Calu3 (cell line): ENCODE measurements around the gene P4HA3. TPM values are rescaled to one million over a fixed set of nuclear protein-coding genes. Genes with fewer than 3 reads are reported as not detected.

Experiments used
- BruUV-seq: library from RNA; stranded (reverse); fragments of 400-500 nt; replicated peaks from 2 replicates; lab custom pipeline; 2021; lab: Mats Ljungman, UMichigan
- CTCF ChIA-PET: fragments of 300-600 bp; sonication (Branson Sonifier 250); formaldehyde crosslinking; loops from one replicate; lab custom pipeline; 2022; ENCODE audit warnings: antibody characterized with exemption; lab: Charles Lee
- DNase-seq: peaks from one replicate; pipeline ENCODE4 v3.0.0; 2022
- H3K27ac Mint-ChIP-seq: one replicate; pipeline ENCODE4 v1.8.0; 2022; ENCODE audit warnings: mixed read lengths; ENCODE audit not compliant: unreplicated experiment
- H3K27me3 Mint-ChIP-seq: one replicate; pipeline ENCODE4 v1.8.0; 2022; ENCODE audit warnings: mixed read lengths; ENCODE audit not compliant: unreplicated experiment
- H3K36me3 Mint-ChIP-seq: one replicate; pipeline ENCODE4 v1.8.0; 2022; ENCODE audit warnings: mild to moderate bottlenecking, moderate library complexity, mixed read lengths; ENCODE audit not compliant: insufficient read depth, unreplicated experiment
- H3K4me1 Mint-ChIP-seq: one replicate; pipeline ENCODE4 v1.8.0; 2022; ENCODE audit warnings: mild to moderate bottlenecking, low read depth, mixed read lengths; ENCODE audit not compliant: unreplicated experiment
- H3K4me3 Mint-ChIP-seq: one replicate; pipeline ENCODE4 v1.8.0; 2022; ENCODE audit warnings: mild to moderate bottlenecking, low read depth, moderate library complexity, mixed read lengths; ENCODE audit not compliant: unreplicated experiment
- H3K9me3 Mint-ChIP-seq: one replicate; pipeline ENCODE4 v1.8.0; 2022; ENCODE audit warnings: low read depth, mixed read lengths; ENCODE audit not compliant: unreplicated experiment
- intact Hi-C: fragments of 100-400 bp; cut with micrococcal nuclease; formaldehyde crosslinking; loops from one replicate; pipeline ENCODE4 v1.10.0; 2022; ENCODE audit not compliant: unreplicated experiment
- total RNA-seq: library from RNA; stranded (reverse); gene quantifications from 2 replicates; pipeline ENCODE4 v1.2.3, GENCODE V29; 2022
- TF ChIP-seq, protein P1 (sequence below): fragments of 200-600 bp; IDR thresholded peaks from one replicate; pipeline ENCODE4 v1.8.0; 2022; ENCODE audit warnings: antibody characterized with exemption; ENCODE audit not compliant: unreplicated experiment

Gene P4HA3
- total RNA-seq, 1 experiment from 2014 or later, result not detected

DNA sequence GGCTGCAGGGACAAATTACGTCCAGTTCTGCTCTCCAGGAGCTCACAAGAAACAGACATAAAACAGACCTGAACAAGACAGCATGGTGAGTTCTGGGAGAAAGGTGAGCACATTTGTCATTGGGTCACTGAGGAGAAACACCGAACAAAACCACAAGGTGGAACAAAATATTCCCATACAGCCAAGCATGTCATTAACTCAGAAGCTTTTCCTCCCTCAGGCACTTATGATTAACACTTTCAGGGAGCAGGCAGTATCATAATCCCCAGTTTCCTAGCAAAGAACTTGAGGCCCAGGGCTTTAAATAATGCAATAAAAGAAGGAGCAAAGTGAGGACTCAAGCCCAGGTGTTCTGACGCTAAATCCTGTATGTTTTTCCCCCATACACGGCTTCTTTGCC is 43.0 kb downstream of the P4HA3 start:
- Mint-ChIP-seq H3K4me1 (no peaks in the 10 kb centered on the region), H3K4me3 (no peak overlapping the region), H3K27me3 (peaks cover 98% of the 10 kb centered on the region), H3K9me3 (no peaks in the 10 kb centered on the region), H3K27ac (no peak overlapping the region), H3K36me3 (no peaks in the 10 kb centered on the region)
- DNase-seq, result no peak
- CTCF ChIA-PET, result no interaction called here
- TF ChIP-seq, protein P1, sequence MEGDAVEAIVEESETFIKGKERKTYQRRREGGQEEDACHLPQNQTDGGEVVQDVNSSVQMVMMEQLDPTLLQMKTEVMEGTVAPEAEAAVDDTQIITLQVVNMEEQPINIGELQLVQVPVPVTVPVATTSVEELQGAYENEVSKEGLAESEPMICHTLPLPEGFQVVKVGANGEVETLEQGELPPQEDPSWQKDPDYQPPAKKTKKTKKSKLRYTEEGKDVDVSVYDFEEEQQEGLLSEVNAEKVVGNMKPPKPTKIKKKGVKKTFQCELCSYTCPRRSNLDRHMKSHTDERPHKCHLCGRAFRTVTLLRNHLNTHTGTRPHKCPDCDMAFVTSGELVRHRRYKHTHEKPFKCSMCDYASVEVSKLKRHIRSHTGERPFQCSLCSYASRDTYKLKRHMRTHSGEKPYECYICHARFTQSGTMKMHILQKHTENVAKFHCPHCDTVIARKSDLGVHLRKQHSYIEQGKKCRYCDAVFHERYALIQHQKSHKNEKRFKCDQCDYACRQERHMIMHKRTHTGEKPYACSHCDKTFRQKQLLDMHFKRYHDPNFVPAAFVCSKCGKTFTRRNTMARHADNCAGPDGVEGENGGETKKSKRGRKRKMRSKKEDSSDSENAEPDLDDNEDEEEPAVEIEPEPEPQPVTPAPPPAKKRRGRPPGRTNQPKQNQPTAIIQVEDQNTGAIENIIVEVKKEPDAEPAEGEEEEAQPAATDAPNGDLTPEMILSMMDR, result no peak
- BruUV-seq, result no TSS peak
- intact Hi-C loops, result no loop called here

DNA sequence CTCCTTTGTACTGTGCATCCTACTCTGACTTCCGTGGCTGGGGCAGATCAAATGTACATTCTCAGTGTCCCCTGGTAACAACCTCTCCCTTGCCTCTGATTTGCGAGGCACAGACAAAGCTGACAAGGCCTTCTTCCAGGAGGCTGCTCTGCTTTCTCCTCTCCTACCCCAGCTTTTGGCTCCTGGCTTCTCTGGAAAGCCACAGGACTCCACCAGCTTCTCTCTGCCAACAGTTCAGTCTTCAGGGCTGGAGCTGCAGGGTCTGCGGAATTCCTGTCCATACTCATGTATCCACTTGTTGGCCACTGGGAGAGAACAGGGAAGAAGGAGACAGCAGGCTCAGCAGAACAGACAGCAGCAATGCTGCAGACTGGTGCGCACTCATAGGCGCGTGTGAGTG is 44.4 kb downstream of the P4HA3 start:
- no peaks in the 10 kb centered on the region for H3K36me3 Mint-ChIP-seq
- no peaks in the 10 kb centered on the region for H3K9me3 Mint-ChIP-seq
- no peak overlapping the region for H3K4me3 Mint-ChIP-seq
- no peak for DNase-seq
- H3K27ac Mint-ChIP-seq, result no peak overlapping the region
- TF ChIP-seq, protein P1, result no peak
- intact Hi-C loops, result no loop called here
- no TSS peak for BruUV-seq
- no peaks in the 10 kb centered on the region for H3K4me1 Mint-ChIP-seq
- peaks cover 98% of the 10 kb centered on the region for H3K27me3 Mint-ChIP-seq
- CTCF ChIA-PET, result interaction anchor here (0.9 kb wide), 1 partner anchor 12 kb away, joined by 3 read pairs; no protein-coding TSS in a partner anchor

DNA sequence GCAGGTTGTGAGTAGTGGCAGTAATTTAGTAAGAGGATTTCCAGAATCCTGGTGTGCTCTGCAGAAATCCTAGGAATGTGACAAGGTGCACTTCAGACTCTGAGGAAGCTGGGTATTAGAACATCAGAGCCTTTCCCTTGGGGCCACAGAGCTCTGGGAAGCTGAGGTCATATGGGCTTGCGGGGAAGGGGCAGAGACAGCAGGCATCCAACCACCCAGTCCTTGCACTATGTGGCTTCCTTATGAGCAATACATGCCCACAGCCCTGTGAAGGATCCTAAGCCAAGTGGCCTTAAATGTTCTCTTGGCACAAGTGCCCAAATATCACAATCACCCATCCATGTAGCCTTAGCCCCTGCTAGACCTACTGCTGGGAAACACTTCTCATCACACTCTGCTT is 46.2 kb downstream of the P4HA3 start:
- peaks cover 97% of the 10 kb centered on the region for H3K27me3 Mint-ChIP-seq
- H3K36me3 Mint-ChIP-seq, result no peaks in the 10 kb centered on the region
- no TSS peak for BruUV-seq
- DNase-seq, result no peak
- no peak overlapping the region for H3K4me3 Mint-ChIP-seq
- intact Hi-C loops, result no loop called here
- TF ChIP-seq, protein P1, result no peak
- peaks cover 3% of the 10 kb centered on the region for H3K9me3 Mint-ChIP-seq
- H3K27ac Mint-ChIP-seq, result no peak overlapping the region
- no peaks in the 10 kb centered on the region for H3K4me1 Mint-ChIP-seq
- CTCF ChIA-PET, result no interaction called here

DNA sequence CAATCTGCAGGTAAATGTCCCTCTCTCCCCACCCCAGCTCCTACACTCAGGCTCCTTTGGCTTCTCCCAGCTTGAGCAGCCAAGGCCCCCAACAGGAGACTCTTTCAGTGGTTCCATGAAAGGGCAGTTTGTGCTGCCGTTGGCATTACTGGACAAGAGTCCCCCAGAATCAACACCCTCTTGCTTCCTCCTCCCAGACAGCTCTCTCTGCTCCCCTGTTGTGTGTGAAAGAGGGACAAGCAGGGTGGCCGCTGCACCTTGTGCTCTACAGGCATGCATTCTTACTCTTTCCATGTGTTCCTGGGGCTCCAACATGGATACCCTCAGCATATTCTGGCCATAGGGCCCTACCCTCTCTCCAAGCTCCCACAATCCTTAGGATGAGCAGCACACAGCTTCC is 48.7 kb downstream of the P4HA3 start:
- H3K9me3 Mint-ChIP-seq, result peaks cover 3% of the 10 kb centered on the region
- CTCF ChIA-PET, result no interaction called here

More for the DNA sequence above, 48.7 kb downstream of the P4HA3 start:
- Mint-ChIP-seq H3K27ac (no peak overlapping the region), H3K27me3 (peaks cover 72% of the 10 kb centered on the region), H3K36me3 (no peaks in the 10 kb centered on the region), H3K4me3 (no peak overlapping the region), H3K4me1 (no peaks in the 10 kb centered on the region)
- intact Hi-C loops, result no loop called here
- no peak for DNase-seq
- BruUV-seq, result no TSS peak
- TF ChIP-seq, protein P1, result no peak
